GM12874 (cell line): ENCODE measurements around the gene BTBD6.

ENCODE experiments used
- CTCF ChIP-seq: IDR thresholded peaks from 2 replicates; pipeline ENCODE4 v1.5.1; 2011; ENCODE audit warnings: low read depth, mild to moderate bottlenecking, control low read depth, low read length, moderate library complexity; ENCODE audit not compliant: insufficient read depth

The BTBD6 gene

GRCh38 chr14:105207996-105208737, 40.2 kb upstream of the BTBD6 start:
- TF ChIP-seq CTCF: no peak

DNA sequence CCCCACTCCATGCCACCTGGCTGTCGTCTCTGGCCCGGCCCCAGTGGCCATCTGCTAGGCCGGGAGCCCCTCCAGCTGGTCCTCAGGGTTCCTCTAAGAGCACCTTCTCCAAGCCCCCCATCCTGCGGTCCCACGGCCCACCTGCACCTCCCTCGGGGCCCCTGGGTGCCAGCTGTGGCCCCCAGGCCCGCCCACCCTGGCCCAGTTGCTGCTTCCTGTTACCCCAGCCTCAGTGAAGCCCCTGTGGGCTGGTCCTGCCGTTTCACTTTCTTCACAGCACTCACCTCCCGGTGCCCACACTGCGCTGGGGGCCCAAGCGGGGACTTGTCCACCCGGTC, 39.6 kb upstream of the BTBD6 start:
- TF ChIP-seq CTCF: no peak

GRCh38 chr14:105209091-105209490, 39.2 kb upstream of the BTBD6 start:
- TF ChIP-seq CTCF: no peak

GRCh38 chr14:105209646-105210045, 38.7 kb upstream of the BTBD6 start:
- no peak for TF ChIP-seq CTCF

- no peak for TF ChIP-seq CTCF
Observed at GRCh38 chr14:105210266-105211025, 37.9 kb upstream of the BTBD6 start.

GRCh38 chr14:105211086-105211757, 37.1 kb upstream of the BTBD6 start:
- no peak for TF ChIP-seq CTCF

- TF ChIP-seq CTCF: no peak
Observed at GRCh38 chr14:105211758-105212089, 36.6 kb upstream of the BTBD6 start.
